Ovary (tissue), 9 donors: Measurements from ENCODE around the gene RBBP8NL. TPM values are rescaled to one million over a fixed set of nuclear protein-coding genes. Genes with fewer than 3 reads are reported as not detected.

Experiments used
- DNase-seq, 5 donors: peaks; one replicate each; pipeline ENCODE4 v3.0.0-alpha.2; 2019 to 2020
- H3K27ac ChIP-seq, 2 donors: fragments of 200-600 bp; one replicate each; pipeline versions ENCODE4 v1.5.1 to v1.8.0; 2019 to 2022
- H3K27me3 ChIP-seq: fragments of 200-600 bp; one replicate; pipeline ENCODE4 v1.8.0; 2022
- H3K36me3 ChIP-seq: fragments of 200-600 bp; sonication (generic); one replicate; pipeline ENCODE4 v1.5.1; 2019
- H3K4me1 ChIP-seq: one replicate; pipeline ENCODE4 v1.8.1; 2013; ENCODE audit warnings: mild to moderate bottlenecking, moderate library complexity; ENCODE audit not compliant: insufficient read depth
- H3K4me3 ChIP-seq: fragments of 200-600 bp; sonication (generic); one replicate; pipeline ENCODE4 v1.5.1; 2017
- H3K9me3 ChIP-seq, 2 donors: fragments of 200-600 bp in 1 of 2; sonication (generic) in 1 of 2; one replicate each; pipeline versions ENCODE4 v1.5.1 to v1.8.1; 2013 to 2019; ENCODE audit warnings: mild to moderate bottlenecking in 1 of 2, moderate library complexity in 1 of 2
- CTCF ChIP-seq, 3 donors: fragments of 450-650 bp in 2 of 3; fragments of 200-600 bp in 1 of 3; IDR thresholded peaks; one replicate each; pipeline versions ENCODE4 v1.5.1 to v1.8.0; 2016 to 2022; ENCODE audit warnings: antibody characterized with exemption in 3 of 3, mild to moderate bottlenecking in 1 of 3
- EP300 ChIP-seq: sonication (generic); formaldehyde crosslinking; IDR thresholded peaks from one replicate; pipeline ENCODE4 v1.6.1; 2017; ENCODE audit warnings: antibody characterized with exemption
- POLR2A ChIP-seq: fragments of 450-650 bp; IDR thresholded peaks from one replicate; pipeline ENCODE4 v1.6.1; 2017; ENCODE audit warnings: antibody characterized with exemption, mild to moderate bottlenecking, moderate library complexity
- WGBS, 3 donors: extraction: QIAGEN DNeasy Blood & Tissue Kit in 1 of 3; methylation state at CpG; one replicate each; pipeline versions ENCODE4 v1.1.5 to v1.1.7; 2013 to 2017; 5-methylcytosine and 5-hydroxymethylcytosine counted together
- intact Hi-C, 4 donors: fragments of 100-400 bp; cut with DNase I; formaldehyde crosslinking; loops; one replicate each; pipeline versions ENCODE4 v1.11.0 to v1.15.1; 2022 to 2023
- polyA plus RNA-seq, 2 donors: library from polyadenylated mRNA; stranded (reverse); fragments of 200-250 nt in 1 of 2; fragments of 350-450 nt in 1 of 2; fragmentation: Illumina TruSeq in 1 of 2; extraction: RNeasy Lipid Tissue Mini Kit (QIAGEN cat#74804) in 1 of 2; gene quantifications; one replicate each; pipeline ENCODE4 v1.2.3, GENCODE V29; 2013 to 2014
- total RNA-seq, 7 donors: library from RNA; depleted of rRNA in 2 of 7; stranded (reverse); fragments of >200 nt in 2 of 7; fragmentation: NEBNext Ultra II Directional in 3 of 7; extraction: Animal tissue kit (Norgen Biotek cat#: 25700) in 3 of 7; gene quantifications; one replicate each; pipeline versions ENCODE4 v1.1.0 to v1.2.4, GENCODE V29; 2016 to 2023
- donor health status: DM: no; HTN: no; CAD: no; lungs with moderate emphysema.
- donor health status: DM: no; HTN: no; CAD: no.
- donor health status: Bipolar disorder and iron deficiency.
- donor health status: DM: yes; HTN: yes; CAD: no.
- donor health status: DM: no; HTN: no; CAD: no.
- donor health status: DM: yes; HTN: yes; CAD: no.

RBBP8NL gene
- total and polyA plus RNA-seq, 9 donors: 0.32 to 0.46 TPM; not detected in 7

- 0 to 1% (median 1%) methylated on average over 54 to 83 of the region's 83 CpGs for WGBS, 3 donors
- peak within 1 kb of the TSS; percentile 65 to 75 for H3K27ac ChIP-seq
- H3K27me3 ChIP-seq: no peaks in the 10 kb centered on the region
- H3K36me3 ChIP-seq: no peaks in the 10 kb centered on the region
- TF ChIP-seq POLR2A: peak; percentile 84
- no peak for TF ChIP-seq EP300
- intact Hi-C loops: loop anchor here in 3 of 4 donors (5.0 kb wide), 3 partner anchors 149 to 374 kb away; partner anchors contain the start of gene OSBPL2 (in 1 of the 3)
- H3K9me3 ChIP-seq: no peaks in the 10 kb centered on the region
- peak within 1 kb of the TSS; percentile 92 for H3K4me3 ChIP-seq
- peak; percentile 91 to 96 (median 92) for DNase-seq
- H3K4me1 ChIP-seq: peaks cover 12% of the 10 kb centered on the region
Observed at GRCh38 chr20:62386383-62387218, 40.7 kb downstream of the RBBP8NL start, which contains the start of gene RPS21. Gene RPS21, plus strand, starts transcription at chr20:62387103. Its CDS starts 236 bp downstream, at chr20:62387339.

- 29 to 38% (median 30%) methylated on average over 18 of the region's 18 CpGs for WGBS, 3 donors
- Histone ChIP-seq H3K27me3 (no peaks in the 10 kb centered on the region), H3K4me1 (peaks cover 7% of the 10 kb centered on the region), H3K27ac (no peak overlapping the region), H3K9me3 (no peaks in the 10 kb centered on the region), H3K4me3 (no peak overlapping the region), H3K36me3 (no peaks in the 10 kb centered on the region)
- DNase-seq: peak; percentile 58 to 78 (median 76)
- intact Hi-C loops: loop anchor here in 3 of 4 donors (2.0 to 5.0 kb wide), 3 partner anchors 70 to 240 kb away; partner anchors contain the start of genes PSMA7 (in 1 of the 3) and SS18L1 (in 1 of the 3)
- TF ChIP-seq CTCF (IDR thresholded peaks at IDR 0.05) (peak; percentile 74 to 86 (median 81)), EP300 (no peak), POLR2A (no peak)
Observed at GRCh38 chr20:62382306-62383198, 44.8 kb downstream of the RBBP8NL start.

GRCh38 chr20:62381842-62382241 is 45.5 kb downstream of the RBBP8NL start:
- intact Hi-C loops: loop anchor here in 3 of 4 donors (2.0 to 5.0 kb wide), 3 partner anchors 70 to 240 kb away; partner anchors contain the start of genes PSMA7 (in 1 of the 3) and SS18L1 (in 1 of the 3)
- WGBS, 3 donors: 86 to 97% (median 91%) methylated on average over 6 of the region's 6 CpGs
- Histone ChIP-seq H3K9me3 (no peaks in the 10 kb centered on the region), H3K4me3 (no peak overlapping the region), H3K4me1 (peaks cover 3% of the 10 kb centered on the region), H3K27me3 (no peaks in the 10 kb centered on the region), H3K27ac (no peak overlapping the region), H3K36me3 (no peaks in the 10 kb centered on the region)
- no peak for DNase-seq
- TF ChIP-seq POLR2A (no peak), EP300 (no peak), CTCF (IDR thresholded peaks at IDR 0.05) (no peak)

GRCh38 chr20:62381202-62381797 is 46.0 kb downstream of the RBBP8NL start:
- 59 to 62% (median 61%) methylated on average over 16 of the region's 16 CpGs for WGBS, 3 donors
- Histone ChIP-seq H3K27ac (no peak overlapping the region), H3K9me3 (no peaks in the 10 kb centered on the region), H3K4me3 (no peak overlapping the region), H3K36me3 (no peaks in the 10 kb centered on the region), H3K27me3 (no peaks in the 10 kb centered on the region), H3K4me1 (peaks cover 6% of the 10 kb centered on the region)
- TF ChIP-seq CTCF (IDR thresholded peaks at IDR 0.05) (no peak), POLR2A (no peak), EP300 (no peak)
- intact Hi-C loops: loop anchor here in 2 of 4 donors (5.0 kb wide), 2 partner anchors 69 to 239 kb away; partner anchors contain the start of genes PSMA7 (in 1 of the 2) and SS18L1 (in 1 of the 2)
- no peak for DNase-seq
